Urinary bladder (tissue), 4 donors: ENCODE data around the gene PEX11B. TPM values are rescaled to one million over a fixed set of nuclear protein-coding genes. Genes with fewer than 3 reads are reported as not detected.
A peak's percentile ranks its signal among the peaks of the same experiment; 100 is the strongest.

Experiments
- DNase-seq: peaks from one replicate; pipeline ENCODE4 v3.0.0-alpha.2; 2015; ENCODE audit errors: extremely low spot score
- H3K27ac ChIP-seq: one replicate; pipeline ENCODE4 v1.5.1; 2013; ENCODE audit warnings: low read depth, mild to moderate bottlenecking, moderate library complexity
- H3K36me3 ChIP-seq: one replicate; pipeline ENCODE4 v1.6.1; 2013; ENCODE audit warnings: mild to moderate bottlenecking, moderate library complexity; ENCODE audit not compliant: insufficient read depth
- H3K4me1 ChIP-seq: one replicate; pipeline ENCODE4 v1.6.1; 2013; ENCODE audit warnings: mild to moderate bottlenecking, moderate library complexity; ENCODE audit not compliant: insufficient read depth
- H3K4me3 ChIP-seq: one replicate; pipeline ENCODE4 v1.5.1; 2013; ENCODE audit warnings: low read depth, low read length
- WGBS: extraction: QIAGEN DNeasy Blood & Tissue Kit; methylation state at CpG from one replicate; pipeline ENCODE4 v1.1.7; 2013; 5-methylcytosine and 5-hydroxymethylcytosine counted together
- polyA plus RNA-seq: library from polyadenylated mRNA; stranded (reverse); fragments of 200-250 nt; gene quantifications from one replicate; pipeline ENCODE4 v1.2.3, GENCODE V29; 2013
- total RNA-seq: library from RNA; depleted of rRNA; stranded (reverse); fragments of >200 nt; gene quantifications from one replicate; pipeline ENCODE4 v1.2.3, GENCODE V29; 2014
- donor health status: healthy with polysubstance abuse.
- donor health status: healthy.

PEX11B gene
- total and polyA plus RNA-seq, 2 donors = 26.4 to 29.9 TPM

DNA sequence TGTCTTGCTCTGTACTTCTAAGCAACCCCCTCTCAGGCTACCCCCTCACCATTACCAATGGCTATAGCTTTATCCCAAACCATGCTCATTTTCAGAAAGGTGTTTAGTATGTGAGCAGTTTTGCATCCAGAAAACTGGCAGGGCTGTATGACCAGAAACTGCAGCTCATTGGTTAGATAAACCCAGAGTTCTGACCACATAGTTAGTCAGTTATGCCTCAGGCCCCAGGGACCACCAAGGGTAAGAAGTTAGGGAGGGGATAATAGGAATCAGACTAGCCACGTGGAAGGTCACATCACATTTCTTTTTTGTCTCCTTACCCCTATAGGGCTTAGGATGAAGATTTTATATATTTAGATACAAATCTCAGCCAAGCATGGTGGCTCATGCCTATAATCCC is 9.9 kb downstream of the PEX11B start:
- Histone ChIP-seq H3K4me1 (no peaks in the 10 kb centered on the region), H3K4me3 (no peak overlapping the region), H3K36me3 (no peaks in the 10 kb centered on the region), H3K27ac (no peak overlapping the region)
- 45% methylated on average over 1 of the region's 1 CpG for WGBS
- DNase-seq = no peak

DNA sequence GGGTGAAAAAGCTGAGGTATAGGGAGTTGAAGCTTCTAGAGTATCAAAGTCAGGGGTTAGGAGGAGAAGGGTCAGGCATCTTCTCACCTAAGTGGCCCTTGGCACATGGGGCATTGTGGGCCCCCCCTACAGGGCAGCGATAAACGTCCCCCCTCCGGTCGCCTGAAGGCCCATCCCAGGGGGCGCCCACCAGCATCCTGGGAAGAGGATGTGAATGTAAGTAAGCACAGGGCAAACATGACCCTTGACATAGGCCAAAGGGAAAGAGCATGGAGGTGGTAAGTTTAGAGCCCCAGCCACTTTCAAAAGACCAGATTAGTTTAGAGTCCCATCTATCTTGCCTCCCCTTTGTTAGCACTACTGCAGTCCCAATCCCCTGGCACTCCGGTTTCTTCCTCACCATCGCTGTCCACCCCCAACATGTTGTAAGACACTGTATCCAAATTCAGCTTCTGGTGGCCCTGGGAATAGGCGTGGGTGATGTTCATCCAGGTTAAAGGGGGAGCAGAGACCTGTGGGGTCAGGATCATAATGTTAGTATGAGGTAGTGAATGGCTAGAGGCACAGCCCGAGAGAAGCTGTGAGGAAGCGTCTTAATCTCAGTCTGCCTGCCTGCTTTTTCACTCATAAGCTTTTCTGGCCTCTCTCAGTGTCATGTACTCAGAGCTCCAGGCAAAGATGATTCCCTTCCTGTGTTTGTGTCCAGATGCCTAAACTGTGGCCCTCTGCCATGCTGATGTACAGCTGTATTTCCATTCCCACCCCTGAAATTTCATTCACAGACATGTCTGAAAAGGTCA is 11.4 kb downstream of the PEX11B start:
- no peak overlapping the region for H3K4me3 ChIP-seq
- WGBS = 70% methylated on average over 10 of the region's 10 CpGs
- no peak for DNase-seq
- H3K27ac ChIP-seq = no peak overlapping the region
- no peaks in the 10 kb centered on the region for H3K36me3 ChIP-seq
- H3K4me1 ChIP-seq = no peaks in the 10 kb centered on the region

- Histone ChIP-seq H3K36me3 (no peaks in the 10 kb centered on the region), H3K4me1 (no peaks in the 10 kb centered on the region), H3K4me3 (no peak overlapping the region), H3K27ac (no peak overlapping the region)
- DNase-seq = no peak
- 88% methylated on average over 12 of the region's 12 CpGs for WGBS
These were observed 17.1 kb downstream of the PEX11B start for GRCh38 chr1:145901312-145902021.

GRCh38 chr1:145898756-145899155 is 19.8 kb downstream of the PEX11B start:
- 74% methylated on average over 5 of the region's 5 CpGs for WGBS
- Histone ChIP-seq H3K36me3 (no peaks in the 10 kb centered on the region), H3K4me3 (no peak overlapping the region), H3K4me1 (no peaks in the 10 kb centered on the region), H3K27ac (no peak overlapping the region)
- DNase-seq = no peak

- no peak for DNase-seq
- no peaks in the 10 kb centered on the region for H3K4me1 ChIP-seq
- no peak overlapping the region for H3K27ac ChIP-seq
- H3K4me3 ChIP-seq = no peak overlapping the region
- no peaks in the 10 kb centered on the region for H3K36me3 ChIP-seq
- 98% methylated on average over 1 of the region's 1 CpG for WGBS
These were observed 20.5 kb downstream of the PEX11B start for GRCh38 chr1:145897969-145898368.

DNA sequence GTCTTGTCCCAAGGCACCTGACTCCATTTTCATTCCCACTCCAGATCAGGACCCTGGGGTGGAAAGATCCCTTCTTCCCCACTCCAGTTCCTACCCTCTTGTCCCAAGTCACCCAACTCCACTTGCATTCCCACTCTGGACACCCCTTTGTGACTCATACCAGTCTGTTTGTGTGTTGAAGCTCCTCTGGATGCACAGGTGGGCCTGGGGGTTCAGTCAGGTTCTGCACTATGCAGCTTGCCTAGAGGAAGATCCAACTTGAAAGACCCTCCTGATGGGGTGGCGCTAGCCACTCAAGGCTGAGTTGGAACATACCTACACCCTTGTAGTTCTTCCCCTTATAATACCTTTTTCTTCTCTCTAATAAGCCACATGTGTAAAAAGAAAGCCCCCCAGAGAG is 23.0 kb downstream of the PEX11B start:
- Histone ChIP-seq H3K27ac (no peak overlapping the region), H3K4me3 (no peak overlapping the region), H3K36me3 (no peaks in the 10 kb centered on the region), H3K4me1 (no peaks in the 10 kb centered on the region)
- WGBS = 100% methylated on average over 1 of the region's 1 CpG
- DNase-seq = no peak

DNA sequence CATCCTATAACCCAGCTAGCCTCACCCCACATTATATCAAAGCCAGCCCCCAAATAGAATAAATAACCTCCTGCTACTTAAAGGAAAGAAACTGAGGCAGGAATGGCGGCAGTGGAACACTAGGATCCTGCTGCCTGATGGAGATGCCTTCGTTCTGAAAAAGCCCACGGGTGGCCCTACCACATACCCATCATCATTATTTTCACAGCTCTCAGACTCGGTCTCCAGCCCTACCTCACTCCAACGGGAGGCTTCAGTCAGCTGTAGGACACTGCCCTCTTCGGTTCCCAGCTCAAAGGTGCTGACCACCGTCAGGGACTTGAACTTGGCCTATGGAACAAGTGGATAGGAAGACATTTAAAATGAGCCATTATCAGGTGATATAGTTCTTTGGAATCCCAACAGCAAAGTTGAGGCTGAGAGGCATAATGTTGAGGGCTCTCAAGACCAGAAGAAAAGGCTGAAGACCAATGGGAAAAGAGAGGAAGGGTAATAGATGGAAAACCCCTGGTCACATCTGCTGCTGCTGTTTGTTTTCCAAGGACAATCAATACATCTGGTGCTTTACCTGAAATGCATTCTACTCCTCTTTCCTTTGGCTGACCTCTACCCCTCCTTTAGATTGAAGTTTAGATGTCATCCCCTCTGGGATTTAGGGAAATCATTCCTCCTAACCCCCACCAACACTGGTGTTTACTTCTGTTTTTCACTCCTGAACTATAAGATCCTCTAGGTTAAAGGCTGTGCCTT is 25.0 kb downstream of the PEX11B start:
- peak overlapping the region; percentile 0 for H3K27ac ChIP-seq
- 90% methylated on average over 7 of the region's 7 CpGs for WGBS
- H3K4me1 ChIP-seq = no peaks in the 10 kb centered on the region
- H3K4me3 ChIP-seq = no peak overlapping the region
- DNase-seq = no peak
- no peaks in the 10 kb centered on the region for H3K36me3 ChIP-seq

DNA sequence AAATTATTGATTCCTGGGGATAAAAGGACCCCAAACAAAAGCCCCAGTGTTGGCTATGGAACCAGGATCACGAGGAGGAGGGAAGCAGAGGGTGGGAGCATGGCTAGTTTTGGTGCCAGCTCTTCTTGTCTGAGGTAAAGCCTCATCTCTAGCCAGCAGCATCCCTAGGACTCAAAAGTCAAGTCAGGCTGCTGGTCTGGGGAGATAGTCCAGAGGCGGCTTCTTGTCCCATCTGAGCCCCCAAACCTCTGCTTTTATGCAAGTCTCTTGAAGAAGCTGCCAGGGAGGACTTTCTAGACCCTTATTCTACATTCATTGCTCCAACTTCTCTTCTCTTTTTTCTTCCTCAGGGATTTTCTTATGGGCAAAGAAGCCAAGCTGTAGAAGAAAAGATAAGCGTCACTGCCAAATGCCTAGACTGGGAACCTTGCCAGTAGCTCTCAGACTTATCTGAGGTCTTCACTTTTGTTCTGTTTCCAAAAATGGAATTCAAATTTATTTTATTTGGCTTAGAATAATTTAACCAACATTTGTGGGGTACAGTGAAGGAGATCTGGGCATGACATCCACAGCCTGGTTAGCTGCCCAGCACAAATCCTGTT is 25.9 kb downstream of the PEX11B start:
- Histone ChIP-seq H3K4me1 (no peaks in the 10 kb centered on the region), H3K4me3 (no peak overlapping the region), H3K27ac (peak overlapping the region; percentile 77), H3K36me3 (no peaks in the 10 kb centered on the region)
- WGBS = 28% methylated on average over 3 of the region's 3 CpGs
- no peak for DNase-seq

DNA sequence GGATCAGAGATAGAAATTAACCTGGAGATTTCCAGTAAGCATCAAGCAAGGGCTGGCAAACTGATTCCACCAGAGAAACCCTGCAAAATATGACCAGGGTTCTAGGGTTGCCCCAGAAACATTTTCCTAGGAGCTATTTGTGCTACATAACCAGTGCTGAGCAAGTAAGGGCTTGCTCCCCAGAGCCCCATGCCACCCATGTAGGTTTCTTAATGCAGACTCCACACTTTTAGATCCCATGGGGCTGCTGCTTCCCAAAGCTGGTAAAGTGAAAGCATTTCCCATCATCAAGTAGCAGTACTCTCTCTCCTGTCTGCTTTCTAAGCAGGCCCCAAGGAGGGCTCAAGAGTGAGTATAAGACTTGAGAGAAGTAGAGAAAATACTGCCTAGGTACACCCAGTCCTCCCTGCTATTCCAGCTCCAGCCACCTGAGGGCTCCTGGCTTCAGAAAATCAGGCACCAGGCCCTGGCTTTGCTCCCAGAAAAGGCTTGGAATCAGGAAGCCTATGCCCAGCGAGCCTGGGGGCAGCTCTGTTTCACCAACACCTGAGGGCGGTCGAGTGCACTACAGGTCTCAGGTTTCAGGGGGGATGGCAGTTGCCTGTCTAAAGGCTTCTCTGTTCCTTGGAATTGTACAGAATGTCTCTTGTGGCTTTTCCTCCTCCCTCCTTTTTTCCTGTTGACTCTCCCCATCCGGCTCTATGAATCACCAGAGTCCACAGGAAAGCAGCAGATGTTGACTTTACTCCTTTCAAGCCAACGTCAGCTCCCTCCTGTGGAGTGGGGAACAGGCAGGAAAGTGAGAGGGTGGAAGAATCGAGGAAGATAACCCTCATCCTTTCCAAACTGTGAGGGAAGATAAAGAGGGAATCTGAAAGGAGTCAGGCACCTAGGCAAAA is 26.7 kb downstream of the PEX11B start:
- WGBS = 4% methylated on average over 6 of the region's 6 CpGs

GRCh38 chr1:145891143-145891542 is 27.4 kb downstream of the PEX11B start:
- 31% methylated on average over 1 of the region's 1 CpG for WGBS
- H3K4me1 ChIP-seq = no peaks in the 10 kb centered on the region
- DNase-seq = no peak
- H3K36me3 ChIP-seq = no peaks in the 10 kb centered on the region
- no peak overlapping the region for H3K4me3 ChIP-seq
- H3K27ac ChIP-seq = peak overlapping the region; percentile 76

More for the DNA sequence above, 26.7 kb downstream of the PEX11B start:
- no peak overlapping the region for H3K4me3 ChIP-seq
- peak overlapping the region; percentile 77 for H3K27ac ChIP-seq
- no peaks in the 10 kb centered on the region for H3K4me1 ChIP-seq
- no peaks in the 10 kb centered on the region for H3K36me3 ChIP-seq
- DNase-seq = peak; percentile 90

GRCh38 chr1:145889722-145890121 is 28.8 kb downstream of the PEX11B start:
- Histone ChIP-seq H3K27ac (no peak overlapping the region), H3K4me3 (no peak overlapping the region), H3K36me3 (no peaks in the 10 kb centered on the region), H3K4me1 (no peaks in the 10 kb centered on the region)
- no peak for DNase-seq
- 85% methylated on average over 3 of the region's 3 CpGs for WGBS

- WGBS = 76% methylated on average over 5 of the region's 5 CpGs
- no peaks in the 10 kb centered on the region for H3K4me1 ChIP-seq
- H3K36me3 ChIP-seq = no peaks in the 10 kb centered on the region
- H3K4me3 ChIP-seq = no peak overlapping the region
- no peak for DNase-seq
- no peak overlapping the region for H3K27ac ChIP-seq
These were observed 30.9 kb downstream of the PEX11B start for GRCh38 chr1:145887631-145888030.

- H3K4me1 ChIP-seq = no peaks in the 10 kb centered on the region
These were observed 31.7 kb downstream of the PEX11B start for GRCh38 chr1:145886816-145887215.

More at GRCh38 chr1:145886816-145887215, 31.7 kb downstream of the PEX11B start:
- no peak overlapping the region for H3K27ac ChIP-seq
- no peak overlapping the region for H3K4me3 ChIP-seq
- DNase-seq = no peak
- no peaks in the 10 kb centered on the region for H3K36me3 ChIP-seq
- 52% methylated on average over 8 of the region's 8 CpGs for WGBS
